Stimulated activated CD8-positive, alpha-beta memory T cell treated with anti-CD3 and anti-CD28 coated beads, Interleukin-2, amount 100 ng/mL, for 48 hours (primary cell): ENCODE measurements around the gene CASP1.
"Not testable (repeated sequence)": the region's sequence is repeated elsewhere in the genome, so short reads cannot be mapped to it uniquely, and the experiment has no call there.

Experiments
- DNase-seq, 2 donors: peaks; one replicate each; pipeline ENCODE4 v3.0.0-alpha.2; 2020; ENCODE audit warnings: low read depth in 2 of 2

Gene CASP1

DNA sequence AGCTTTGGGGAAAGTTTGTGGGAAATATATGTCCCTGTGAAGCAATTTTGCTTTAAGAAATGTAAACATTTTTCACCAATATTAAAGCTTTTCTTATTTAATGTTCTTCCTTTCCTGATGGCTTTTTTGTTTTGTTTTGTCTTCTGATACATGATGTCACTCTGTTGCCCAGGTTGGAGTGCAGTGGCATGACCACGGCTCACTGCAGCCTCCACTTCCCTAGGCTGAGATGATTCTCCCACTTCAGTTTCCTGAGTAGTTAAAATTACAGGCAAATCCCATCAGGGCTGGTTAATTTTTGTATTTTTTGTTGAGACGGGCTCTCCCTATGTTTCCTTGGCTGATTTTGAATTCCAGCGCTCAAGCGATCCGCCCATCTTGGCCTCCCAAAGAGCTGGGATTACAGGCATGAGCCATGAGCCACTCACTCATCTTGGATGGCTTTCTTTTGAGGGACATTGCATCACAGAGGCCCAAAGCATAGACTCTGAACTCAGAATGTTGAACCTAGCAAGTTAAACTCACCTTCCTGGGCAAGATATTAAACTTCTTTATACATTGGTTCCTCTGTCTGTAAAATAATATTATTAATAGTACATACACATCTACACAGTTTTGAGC lies 10.8 kb upstream of the CASP1 start:
- DNase-seq, result no peak

DNA sequence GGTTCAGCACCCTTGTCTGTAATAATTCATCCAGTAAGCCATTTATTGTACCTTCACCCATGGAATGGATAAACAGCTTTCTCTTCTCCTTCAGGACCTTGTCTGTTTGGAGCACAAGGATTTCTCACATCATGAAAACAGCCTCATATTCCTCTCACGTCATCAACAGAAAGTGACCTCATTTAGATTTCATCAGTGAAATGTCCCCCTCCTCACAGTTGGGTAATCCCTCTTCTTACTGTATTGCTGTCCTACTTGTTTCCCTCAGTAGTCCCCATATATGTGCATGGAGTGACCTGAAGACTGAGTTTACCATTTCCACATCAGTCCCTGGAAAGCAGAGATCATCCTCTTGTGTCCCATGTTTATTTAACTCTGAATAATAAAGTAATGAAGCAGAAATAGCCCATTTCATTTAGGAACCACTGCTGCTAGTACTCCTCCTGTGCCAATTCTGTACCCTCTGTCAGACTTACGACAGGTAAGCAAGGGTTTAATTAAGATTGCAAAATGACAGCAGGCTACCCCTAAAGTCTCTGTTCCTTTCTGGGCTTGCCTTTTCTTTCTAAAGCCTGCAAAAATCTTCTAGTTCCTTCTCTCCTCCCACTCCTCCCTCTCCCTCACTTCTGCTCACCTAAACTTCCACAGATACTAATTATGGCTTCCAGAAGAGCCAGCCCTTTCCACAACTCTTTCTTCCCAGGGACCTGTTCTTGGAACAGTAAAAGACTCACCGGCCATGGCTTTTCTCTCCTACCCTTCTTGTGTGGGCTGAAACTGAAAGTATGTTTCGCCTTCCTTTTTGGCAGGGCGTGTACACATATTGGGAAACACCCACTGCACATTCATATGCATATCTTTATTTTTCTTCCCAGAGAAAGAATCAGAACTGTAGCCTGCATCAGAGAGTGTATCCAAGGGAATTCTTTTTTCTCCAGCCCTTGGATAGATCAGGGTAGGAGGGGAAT lies 9.9 kb upstream of the CASP1 start, which contains the start of gene CARD16:
Gene CARD16 (minus strand): TSS at position 779 of the 968 bp plus-strand sequence. CDS start 38 bp downstream, at position 741.
- peak in 1 of 2 donors; percentile 7 for DNase-seq

- DNase-seq, result no peak
Measured at GRCh38 chr11:105042178-105042577, 7.2 kb upstream of the CASP1 start.

GRCh38 chr11:105040703-105041102 lies 5.8 kb upstream of the CASP1 start:
- DNase-seq, result no peak

- DNase-seq, result not testable (repeated sequence)
Measured at GRCh38 chr11:105034388-105034787, 556 bp downstream of the CASP1 start.

DNA sequence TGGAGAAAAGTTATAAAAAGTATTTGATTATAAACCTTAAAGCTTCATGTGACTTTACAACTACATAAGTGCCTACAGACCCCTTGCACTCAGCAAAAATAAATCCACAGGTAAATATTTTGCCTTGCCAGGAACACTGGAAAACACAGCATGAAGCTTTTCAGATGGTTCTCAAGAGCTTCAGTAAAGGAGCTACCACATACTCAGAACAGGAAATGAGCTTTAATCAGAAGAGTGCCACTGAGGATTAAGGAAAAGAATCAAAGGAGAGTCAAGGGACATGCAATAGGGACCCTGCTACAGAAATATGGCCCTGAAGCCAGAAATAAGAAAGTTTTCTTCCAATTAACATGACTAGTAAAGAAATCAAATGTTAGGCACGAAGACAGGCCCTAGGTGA lies 1.2 kb downstream of the CASP1 start:
- DNase-seq, result no peak

- DNase-seq, result no peak
Measured at GRCh38 chr11:105033343-105033742, 1.6 kb downstream of the CASP1 start.

DNA sequence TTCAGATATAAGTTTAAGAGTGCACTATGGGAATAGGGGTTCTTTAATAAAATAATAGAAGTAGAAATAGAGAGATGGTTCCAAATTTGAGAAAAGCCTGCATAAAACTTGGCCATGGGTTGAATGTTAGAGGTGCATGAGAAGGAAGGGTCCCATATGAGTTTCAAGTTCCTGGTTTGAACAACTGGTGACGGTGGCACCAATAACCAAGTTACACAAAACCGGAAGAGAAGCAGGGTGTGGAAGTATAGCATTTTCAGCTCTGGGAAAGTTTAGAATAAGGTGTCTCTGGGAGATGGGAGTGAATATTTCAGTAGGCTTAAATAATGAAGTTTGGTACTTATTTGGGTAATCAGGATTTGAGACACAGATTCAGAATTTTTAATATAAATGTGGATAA lies 2.4 kb downstream of the CASP1 start:
- no peak for DNase-seq

- no peak for DNase-seq
Measured at GRCh38 chr11:105027678-105028077, 7.3 kb downstream of the CASP1 start.

GRCh38 chr11:105024394-105024793 lies 10.6 kb downstream of the CASP1 start:
- DNase-seq, result no peak

- no peak for DNase-seq
Measured at GRCh38 chr11:105023003-105023402, 11.9 kb downstream of the CASP1 start, which contains the start of gene CASP5. CASP5 (minus strand) TSS chr11:105023168; CDS start chr11:105023136, 32 bp downstream.

DNA sequence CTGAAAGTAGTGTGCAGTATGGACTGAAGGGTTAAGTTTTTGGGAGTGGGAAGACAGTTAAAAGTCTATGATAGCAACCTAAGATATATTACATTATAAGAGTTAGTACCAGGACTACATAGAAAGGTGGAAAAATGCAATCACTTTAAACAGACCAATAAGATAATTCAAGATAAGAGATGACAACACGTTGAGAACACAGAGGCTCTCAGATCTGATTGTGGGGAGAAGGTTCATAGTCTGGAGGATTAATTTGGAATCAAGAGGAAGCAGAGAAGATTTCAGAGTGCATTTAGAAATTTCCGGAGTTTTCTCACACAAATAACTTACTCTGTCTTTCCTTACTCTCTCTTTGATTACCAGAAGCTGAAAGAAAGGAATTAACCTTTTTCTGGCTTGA lies 12.4 kb downstream of the CASP1 start:
- DNase-seq, result no peak

- no peak for DNase-seq
Measured at GRCh38 chr11:105007463-105007862, 27.5 kb downstream of the CASP1 start.

- no peak for DNase-seq
Measured at GRCh38 chr11:105005451-105005845, 29.5 kb downstream of the CASP1 start.

DNA sequence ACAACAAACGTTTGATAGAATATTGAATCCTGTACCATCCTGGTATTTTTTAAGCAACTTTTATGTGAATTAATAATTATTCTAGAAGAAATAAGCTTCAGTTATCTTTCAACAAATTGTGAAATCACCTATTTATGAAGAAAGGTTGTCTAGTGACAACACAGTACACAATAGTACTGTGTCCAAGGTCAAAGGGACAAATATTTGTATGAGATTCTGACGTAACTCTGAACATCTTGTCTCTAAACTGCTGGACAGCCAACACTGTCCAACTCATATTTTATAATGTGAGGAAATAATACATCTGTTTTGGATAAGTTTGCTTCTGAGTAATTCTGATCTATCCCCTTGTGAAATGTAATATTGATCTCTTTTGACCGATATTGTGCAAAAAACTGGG lies 30.9 kb downstream of the CASP1 start:
- no peak for DNase-seq

DNA sequence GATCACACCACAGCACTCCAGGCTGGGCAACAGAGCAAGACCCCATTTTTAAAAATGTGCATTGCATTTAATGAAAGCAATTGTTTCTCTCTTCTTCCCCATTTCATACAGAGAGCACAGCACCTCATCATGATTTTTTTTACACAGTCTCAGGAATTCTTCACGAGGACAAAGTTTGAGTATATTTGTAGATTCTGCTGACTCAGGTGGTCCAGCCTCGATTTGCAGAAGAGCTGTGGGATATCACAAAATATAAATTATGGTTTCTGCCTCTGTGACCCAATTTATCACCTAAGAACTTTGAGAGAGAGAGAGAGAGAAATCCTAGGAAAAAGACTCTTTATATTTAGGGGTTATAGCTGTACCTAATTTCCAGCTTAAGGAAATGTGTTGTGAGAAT lies 31.8 kb downstream of the CASP1 start:
- no peak for DNase-seq

GRCh38 chr11:105000797-105001196 lies 34.1 kb downstream of the CASP1 start:
- peak; percentile 21 to 23 for DNase-seq

GRCh38 chr11:105000167-105000566 lies 34.8 kb downstream of the CASP1 start:
- DNase-seq, result no peak

DNA sequence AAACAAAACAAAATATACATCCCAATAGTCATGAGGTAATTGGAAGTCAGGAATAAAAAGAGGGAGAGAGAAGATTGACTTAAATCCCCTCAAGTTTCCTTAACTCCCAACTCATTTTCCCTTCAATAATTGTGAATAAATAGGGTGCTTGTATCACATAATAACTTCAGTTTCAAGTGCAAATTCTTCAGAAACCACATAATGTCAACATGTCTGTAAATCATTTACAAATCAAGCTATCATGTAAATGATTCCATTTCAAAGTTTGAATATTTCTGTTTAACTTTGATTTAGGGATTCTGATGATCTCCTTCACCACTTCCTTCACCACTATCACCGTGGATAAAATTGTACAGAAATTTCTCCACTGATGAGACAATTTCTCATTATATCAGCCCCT lies 35.2 kb downstream of the CASP1 start:
- DNase-seq, result no peak

DNA sequence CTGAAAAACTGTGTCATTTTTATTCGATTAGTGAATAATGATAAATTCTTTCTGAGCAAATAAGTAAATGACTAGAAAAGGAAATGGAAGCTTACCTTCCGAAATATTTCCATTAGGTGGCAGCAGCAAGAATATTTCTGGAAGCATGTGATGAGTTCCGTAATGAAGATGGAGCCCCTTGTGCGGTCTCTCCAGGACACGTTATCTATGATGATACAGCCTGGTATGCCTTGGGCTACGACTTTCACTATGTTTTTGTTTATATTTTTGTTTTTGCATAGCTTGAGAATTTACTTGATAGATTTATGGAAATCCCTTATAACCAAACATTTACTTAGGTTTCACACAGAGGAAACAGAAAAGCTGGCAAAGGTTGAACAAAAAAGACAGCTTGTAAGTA lies 37.7 kb downstream of the CASP1 start:
- DNase-seq, result no peak

DNA sequence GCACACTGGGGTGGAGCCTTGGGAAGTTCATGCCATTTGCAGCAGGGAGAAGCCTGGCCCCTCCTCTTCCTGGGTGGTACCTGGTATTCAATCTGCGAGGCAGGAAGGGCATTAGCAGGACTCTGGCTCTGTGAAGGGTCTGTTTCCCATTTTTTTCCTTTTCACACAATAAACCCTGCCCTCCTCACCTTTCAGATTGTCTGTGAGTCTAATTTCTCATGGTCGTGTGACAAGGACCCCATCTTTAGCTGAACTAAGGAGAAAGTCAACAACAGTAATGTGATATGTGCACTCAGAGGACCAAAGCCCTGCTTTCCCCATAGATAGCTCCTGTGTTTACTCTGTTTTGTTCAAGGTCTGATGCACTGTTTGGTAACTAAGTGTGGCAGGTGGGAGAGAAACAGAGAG lies 39.9 kb downstream of the CASP1 start:
- no peak for DNase-seq

- no peak for DNase-seq
Measured at GRCh38 chr11:104992781-104993180, 42.2 kb downstream of the CASP1 start.

- no peak for DNase-seq
Measured at GRCh38 chr11:104991994-104992393, 43.0 kb downstream of the CASP1 start.
